GM18861 (cell line): ENCODE data around the gene APAF1.
"Not testable (repeated sequence)": the region's sequence is repeated elsewhere in the genome, so short reads cannot be mapped to it uniquely, and the experiment has no call there.

ENCODE experiments used
- ATAC-seq: cut with Tn5 transposase; IDR thresholded peaks from one replicate; pipeline ENCODE4 v1.9.1; 2021; ENCODE audit not compliant: unreplicated experiment

APAF1 gene

DNA sequence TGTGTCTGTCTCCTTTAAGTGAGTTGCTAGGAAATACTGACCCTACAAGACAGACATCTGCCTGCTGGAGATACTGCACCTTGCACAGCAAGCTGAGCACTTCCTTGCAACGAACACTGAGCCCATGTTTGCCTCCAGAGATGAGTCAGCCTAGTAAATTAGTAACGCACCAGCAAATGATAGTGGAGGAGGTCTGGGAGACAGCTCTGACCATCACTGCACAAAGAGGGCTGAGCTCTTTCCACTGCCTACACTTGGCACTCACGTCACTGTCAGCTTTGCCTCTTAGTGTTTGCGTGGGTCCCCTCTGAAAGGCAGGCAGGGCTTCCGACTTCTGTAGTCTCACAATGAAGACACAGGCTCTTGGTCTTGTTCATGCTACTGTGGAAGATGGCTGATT is 109.0 kb downstream of the APAF1 start:
- ATAC-seq: peak; percentile 99

DNA sequence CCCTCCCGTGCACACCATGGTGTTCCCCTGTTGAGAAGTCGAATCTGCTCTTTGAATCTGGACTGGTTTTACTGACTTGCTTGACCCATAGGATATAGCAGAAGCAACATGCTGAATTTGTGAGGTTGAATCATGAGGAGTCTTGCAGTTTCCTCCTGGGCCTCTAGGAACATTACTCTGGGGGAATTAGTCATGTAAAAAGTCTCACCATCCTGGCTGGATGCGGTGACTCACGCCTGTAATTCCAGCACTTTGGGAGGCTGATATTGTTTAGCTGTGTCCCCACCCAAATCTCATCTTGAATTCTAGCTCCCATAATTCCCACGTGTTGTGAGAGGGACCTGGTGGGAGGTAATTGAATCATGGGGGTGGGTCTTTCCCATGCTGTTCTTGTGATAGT is 110.8 kb downstream of the APAF1 start:
- ATAC-seq: not testable (repeated sequence)

DNA sequence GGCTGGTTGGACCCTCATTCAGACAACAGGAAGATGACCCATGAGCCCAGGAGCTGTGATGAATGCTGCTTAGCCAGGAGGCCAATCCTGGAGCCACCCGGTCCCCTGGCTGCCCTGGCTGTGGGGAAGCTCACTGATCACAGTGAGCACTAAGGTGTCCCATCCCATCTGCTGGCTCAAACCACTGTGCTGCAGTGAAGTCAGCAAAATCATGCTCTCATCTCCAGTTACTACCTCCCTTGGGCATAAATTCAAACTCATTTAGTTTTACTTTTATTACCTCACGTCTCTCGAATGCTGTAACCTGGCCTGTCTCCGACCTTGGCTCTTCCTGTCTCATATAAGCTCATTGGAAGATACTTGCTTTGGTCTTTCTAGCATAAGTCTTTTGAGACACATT is 112.4 kb downstream of the APAF1 start:
- no peak for ATAC-seq

GRCh38 chr12:98758331-98758730 is 113.2 kb downstream of the APAF1 start:
- ATAC-seq: no peak

DNA sequence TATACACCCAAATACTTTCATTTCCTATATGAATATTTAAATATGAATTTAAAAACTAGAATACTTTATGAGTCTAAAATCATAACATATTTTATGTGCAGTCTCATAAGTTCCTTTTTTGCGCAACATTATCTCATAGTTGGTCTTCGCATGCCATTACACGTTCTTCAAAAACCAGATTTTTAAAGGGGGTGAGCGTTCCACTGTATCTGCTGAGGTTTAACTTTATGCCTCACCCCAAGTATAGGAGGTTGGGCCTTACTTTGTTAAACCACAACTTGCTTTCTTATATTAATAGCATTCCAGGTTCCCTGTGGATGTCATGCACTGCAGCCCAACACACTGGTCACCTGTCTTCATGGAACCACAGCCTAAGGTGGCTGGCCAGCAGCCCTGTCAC is 118.6 kb downstream of the APAF1 start:
- no peak for ATAC-seq

- no peak for ATAC-seq
Measured at GRCh38 chr12:98767248-98767647, 122.2 kb downstream of the APAF1 start.

- no peak for ATAC-seq
Measured at GRCh38 chr12:98769068-98769467, 124.0 kb downstream of the APAF1 start.

DNA sequence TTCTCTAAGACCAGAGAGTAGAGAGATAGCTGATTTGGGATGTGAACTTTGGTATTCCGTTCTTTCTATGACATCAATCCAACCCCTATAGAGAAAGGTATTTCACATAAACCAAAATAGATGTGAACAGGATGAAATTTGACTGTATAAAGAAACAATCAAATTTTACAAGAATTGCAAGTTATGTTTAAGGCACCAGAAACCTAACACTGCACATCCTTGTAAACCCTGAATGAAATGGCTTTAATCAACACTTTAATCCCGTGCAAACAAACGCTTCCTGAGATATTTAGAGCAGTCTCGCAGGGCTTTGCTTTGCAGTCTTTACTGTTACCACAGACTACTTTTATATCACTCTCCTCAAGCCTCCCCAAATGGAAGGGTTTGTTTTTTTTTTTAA is 125.1 kb downstream of the APAF1 start:
- no peak for ATAC-seq

- ATAC-seq: no peak
Measured at GRCh38 chr12:98771811-98772752, 127.0 kb downstream of the APAF1 start.

GRCh38 chr12:98772818-98773217 is 127.7 kb downstream of the APAF1 start:
- no peak for ATAC-seq

DNA sequence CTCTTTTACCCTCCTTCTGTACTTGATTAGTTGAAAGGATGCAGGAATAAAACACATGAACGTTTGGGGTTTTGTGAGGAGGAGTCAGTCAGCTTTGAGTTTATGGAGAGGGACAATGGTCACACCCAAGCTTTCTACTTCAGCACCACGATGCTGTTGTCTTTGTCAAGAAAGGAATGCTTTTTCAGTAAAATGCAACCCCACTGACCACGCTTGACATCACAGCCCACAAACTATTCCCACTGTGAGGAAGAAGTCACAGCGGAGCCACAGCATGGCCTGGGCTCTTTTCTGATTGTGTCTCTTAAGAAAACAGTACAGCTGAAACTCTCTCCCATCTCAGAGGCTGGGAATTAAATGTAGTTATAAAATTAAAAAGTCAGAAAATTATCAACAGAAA is 135.2 kb downstream of the APAF1 start:
- ATAC-seq: no peak

DNA sequence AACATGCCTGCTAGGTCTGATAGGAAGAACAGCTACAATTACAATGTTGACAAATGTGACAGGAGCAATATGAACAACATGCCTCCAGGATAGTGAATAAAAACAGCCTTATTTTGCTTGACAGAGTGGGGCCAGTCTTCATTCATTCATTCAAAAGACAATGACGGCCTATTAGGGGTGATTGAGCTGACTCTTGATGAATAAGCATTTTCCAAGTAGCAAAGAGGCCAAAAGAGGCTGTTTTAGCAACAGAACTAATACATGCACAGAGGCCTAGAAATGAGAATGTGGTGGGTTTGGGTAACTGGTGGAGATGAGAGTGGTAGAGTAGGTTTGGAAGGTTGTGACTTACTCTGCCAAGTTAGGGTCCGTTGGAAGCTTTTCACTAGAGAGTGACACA is 138.3 kb downstream of the APAF1 start:
- ATAC-seq: no peak
